Measurements from ENCODE around the gene RXFP1.

The RXFP1 gene

GRCh38 chr4:158521484-158522088 lies at the start of gene RXFP1:
Gene RXFP1, plus strand, starts transcription at chr4:158521882. Its CDS starts 95 bp downstream, at chr4:158521977.
- DNase-seq = no peak

- DNase-seq = no peak
Measured at GRCh38 chr4:158481811-158482210, 39.9 kb upstream of the RXFP1 start.

GRCh38 chr4:158484173-158484885 lies 37.4 kb upstream of the RXFP1 start:
- DNase-seq = no peak

- no peak for DNase-seq
Measured at GRCh38 chr4:158490629-158491028, 31.1 kb upstream of the RXFP1 start.

- no peak for DNase-seq
Measured at GRCh38 chr4:158492391-158492790, 29.3 kb upstream of the RXFP1 start.

GRCh38 chr4:158496030-158496741 lies 25.5 kb upstream of the RXFP1 start:
- DNase-seq = no peak

- no peak for DNase-seq
Measured at GRCh38 chr4:158500054-158500453, 21.6 kb upstream of the RXFP1 start.

- DNase-seq = no peak
Measured at GRCh38 chr4:158513256-158513655, 8.4 kb upstream of the RXFP1 start.

GRCh38 chr4:158519226-158519625 lies 2.5 kb upstream of the RXFP1 start:
- no peak for DNase-seq

- DNase-seq = no peak
Measured at GRCh38 chr4:158523990-158524535, 2.4 kb downstream of the RXFP1 start.

GRCh38 chr4:158527516-158527915 lies 5.8 kb downstream of the RXFP1 start:
- no peak for DNase-seq

GRCh38 chr4:158529505-158529904 lies 7.8 kb downstream of the RXFP1 start:
- DNase-seq = no peak

GRCh38 chr4:158530381-158530780 lies 8.7 kb downstream of the RXFP1 start:
- DNase-seq = no peak

GRCh38 chr4:158530898-158531297 lies 9.2 kb downstream of the RXFP1 start:
- DNase-seq = no peak

- no peak for DNase-seq
Measured at GRCh38 chr4:158532556-158533231, 11.0 kb downstream of the RXFP1 start.

GRCh38 chr4:158534727-158535126 lies 13.0 kb downstream of the RXFP1 start:
- no peak for DNase-seq

- no peak for DNase-seq
Measured at GRCh38 chr4:158535130-158535614, 13.5 kb downstream of the RXFP1 start.

GRCh38 chr4:158536833-158537232 lies 15.2 kb downstream of the RXFP1 start:
- DNase-seq = no peak

- no peak for DNase-seq
Measured at GRCh38 chr4:158538176-158538575, 16.5 kb downstream of the RXFP1 start.

GRCh38 chr4:158538911-158539310 lies 17.2 kb downstream of the RXFP1 start:
- DNase-seq = no peak

- DNase-seq = no peak
Measured at GRCh38 chr4:158540125-158540907, 18.6 kb downstream of the RXFP1 start.

GRCh38 chr4:158541506-158541905 lies 19.8 kb downstream of the RXFP1 start:
- no peak for DNase-seq

Measured in activated CD4-positive, CD25-positive, alpha-beta regulatory T cell (primary cell).